RPMI8226 (cell line): Measurements from ENCODE around the gene ANKDD1A.
A peak's percentile ranks its signal among the peaks of the same experiment; 100 is the strongest.

Experiments used
- DNase-seq: peaks from one replicate; pipeline ENCODE4 v3.0.0-alpha.2; 2015

The ANKDD1A gene

DNA sequence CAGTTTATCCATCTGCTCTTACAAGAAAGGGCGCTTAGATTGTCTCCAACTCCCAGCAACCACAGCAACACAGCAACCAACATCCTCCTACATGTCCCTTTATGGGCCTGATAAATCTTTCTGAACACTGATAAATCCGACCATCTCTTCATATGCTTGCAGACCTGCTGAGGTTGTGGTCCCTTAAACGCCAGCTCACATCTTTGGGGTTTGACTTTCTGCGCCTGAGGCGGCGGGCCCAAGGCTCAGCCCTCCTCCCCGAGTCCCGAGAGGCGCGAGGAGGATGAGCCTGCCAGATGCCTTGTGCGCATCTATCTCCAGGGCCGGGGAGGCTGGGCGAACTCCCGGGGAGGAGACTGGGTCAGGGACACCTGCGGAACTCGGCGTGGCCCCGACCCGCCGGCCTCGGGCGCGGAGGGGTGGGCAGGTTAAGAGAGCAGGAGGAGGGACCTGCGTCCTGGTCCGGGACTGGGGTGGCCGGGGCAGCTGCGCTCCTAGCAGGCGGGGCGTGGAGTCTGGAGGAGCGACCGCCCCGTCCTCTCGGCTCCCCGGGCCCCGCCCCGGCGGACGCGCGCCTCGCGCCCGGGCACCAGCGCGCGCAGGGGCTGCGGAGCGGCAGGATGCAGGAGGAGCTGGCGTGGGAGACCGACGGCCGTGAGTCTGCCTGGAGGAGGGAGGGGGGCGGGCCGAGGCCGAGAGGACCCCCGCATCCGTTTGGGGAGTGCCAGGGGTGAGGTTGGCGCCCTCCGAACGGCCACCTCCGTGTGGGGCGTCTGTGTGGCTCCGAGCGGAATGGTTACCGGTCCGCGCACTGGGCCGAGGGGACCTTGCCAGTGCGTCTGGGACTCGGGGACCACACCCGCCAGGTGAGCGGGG, at the start of gene ANKDD1A:
TSS of gene ANKDD1A (plus strand) at position 592 of the 876 bp plus-strand sequence. CDS start at position 621, 29 bp downstream.
- DNase-seq = peak; percentile 86

GRCh38 chr15:64861960-64862359, 49.7 kb upstream of the ANKDD1A start:
- DNase-seq = no peak

DNA sequence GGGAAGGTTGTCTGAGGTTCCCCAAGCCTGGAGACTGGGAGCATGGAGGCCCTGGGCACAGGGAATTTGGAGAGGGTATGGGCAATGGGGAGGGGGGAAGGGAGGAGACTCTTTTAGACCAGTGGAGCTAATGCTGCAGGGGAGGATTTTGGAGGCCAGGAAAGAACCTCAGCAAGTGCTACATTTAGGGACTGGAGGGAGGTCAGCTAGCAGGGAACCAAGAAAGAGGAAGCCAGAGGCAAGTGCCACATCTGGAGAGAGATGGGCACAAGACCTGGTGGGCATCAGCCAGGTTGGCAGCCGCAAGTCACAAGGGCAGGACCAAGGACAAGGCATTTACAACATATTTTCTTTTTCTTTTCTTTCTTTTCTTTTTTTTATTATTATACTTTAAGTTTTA, 49.3 kb upstream of the ANKDD1A start:
- DNase-seq = no peak

- DNase-seq = no peak
Measured at GRCh38 chr15:64864068-64864467, 47.6 kb upstream of the ANKDD1A start.

DNA sequence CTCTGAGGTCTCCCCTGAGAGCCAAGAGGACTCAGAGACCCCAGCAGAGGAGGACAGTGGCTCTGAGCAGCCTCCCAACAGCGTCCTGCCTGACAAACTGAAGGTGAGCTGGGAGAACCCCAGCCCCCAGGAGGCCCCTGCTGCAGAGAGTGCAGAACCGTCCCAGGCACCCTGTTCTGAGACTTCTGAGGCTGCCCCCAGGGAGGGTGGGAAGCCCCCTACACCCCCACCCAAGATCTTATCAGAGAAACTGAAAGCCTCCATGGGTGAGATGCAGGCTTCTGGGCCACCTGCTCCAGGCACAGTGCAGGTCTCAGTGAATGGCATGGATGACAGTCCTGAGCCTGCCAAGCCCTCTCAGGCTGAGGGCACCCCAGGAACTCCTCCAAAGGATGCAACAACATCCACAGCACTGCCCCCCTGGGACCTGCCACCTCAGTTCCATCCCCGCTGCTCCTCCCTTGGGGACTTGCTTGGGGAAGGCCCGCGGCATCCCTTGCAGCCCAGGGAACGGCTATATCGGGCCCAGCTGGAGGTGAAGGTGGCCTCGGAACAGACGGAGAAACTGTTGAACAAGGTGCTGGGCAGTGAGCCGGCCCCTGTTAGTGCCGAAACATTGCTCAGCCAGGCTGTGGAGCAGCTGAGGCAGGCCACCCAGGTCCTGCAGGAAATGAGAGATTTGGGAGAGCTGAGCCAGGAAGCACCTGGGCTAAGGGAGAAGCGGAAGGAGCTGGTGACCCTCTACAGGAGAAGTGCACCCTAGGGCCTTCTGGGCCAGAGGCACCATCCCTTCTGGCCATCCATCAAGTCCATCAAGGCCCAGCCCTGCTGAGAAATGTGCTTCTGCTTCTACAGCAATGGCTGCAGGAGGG, 46.3 kb upstream of the ANKDD1A start:
- DNase-seq = no peak

DNA sequence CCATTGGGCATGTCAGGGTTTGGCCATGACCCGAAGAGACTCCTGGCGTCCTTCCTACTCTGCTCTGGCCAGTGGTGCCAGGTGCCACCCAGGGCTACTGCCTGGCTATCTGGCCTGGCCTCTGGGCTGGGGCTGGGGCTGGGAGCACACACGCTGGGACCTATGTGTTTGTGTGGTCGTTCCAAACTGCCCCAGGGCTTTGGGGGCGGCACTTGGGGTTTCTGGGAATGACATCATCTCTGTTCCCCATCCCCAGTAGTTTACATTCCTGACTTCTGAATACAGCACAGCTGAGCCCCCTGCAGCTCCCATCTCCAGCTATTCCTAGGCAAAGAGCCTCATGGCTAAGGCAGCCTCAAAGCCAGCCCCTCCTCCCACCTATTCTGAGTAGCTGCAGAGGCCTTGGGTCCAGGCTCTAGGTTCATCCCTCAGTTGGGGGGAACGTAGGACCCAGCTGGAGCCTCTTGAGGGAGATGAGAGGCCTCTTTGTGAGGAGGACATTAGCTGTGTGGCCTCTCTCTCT, 45.6 kb upstream of the ANKDD1A start:
- no peak for DNase-seq

DNA sequence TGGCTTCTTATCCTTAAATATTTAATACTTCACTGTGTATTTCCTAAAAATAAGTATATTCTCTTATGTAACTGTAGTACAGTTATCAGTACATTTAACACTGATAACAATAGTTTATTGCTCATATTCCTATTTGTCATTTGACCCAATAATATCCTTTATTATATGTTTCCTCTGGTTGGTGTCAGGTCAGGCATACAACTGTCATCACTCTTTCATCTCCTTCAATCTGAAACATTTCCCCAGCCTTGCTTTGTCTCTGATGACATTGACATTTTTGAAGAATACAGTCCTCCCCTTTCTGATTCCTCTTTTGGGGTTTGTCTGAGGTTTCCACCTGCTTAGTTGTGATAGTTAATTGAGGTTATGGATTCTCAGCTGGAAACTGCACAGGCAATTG, 42.2 kb upstream of the ANKDD1A start:
- no peak for DNase-seq

GRCh38 chr15:64870353-64870752, 41.3 kb upstream of the ANKDD1A start:
- DNase-seq = no peak

DNA sequence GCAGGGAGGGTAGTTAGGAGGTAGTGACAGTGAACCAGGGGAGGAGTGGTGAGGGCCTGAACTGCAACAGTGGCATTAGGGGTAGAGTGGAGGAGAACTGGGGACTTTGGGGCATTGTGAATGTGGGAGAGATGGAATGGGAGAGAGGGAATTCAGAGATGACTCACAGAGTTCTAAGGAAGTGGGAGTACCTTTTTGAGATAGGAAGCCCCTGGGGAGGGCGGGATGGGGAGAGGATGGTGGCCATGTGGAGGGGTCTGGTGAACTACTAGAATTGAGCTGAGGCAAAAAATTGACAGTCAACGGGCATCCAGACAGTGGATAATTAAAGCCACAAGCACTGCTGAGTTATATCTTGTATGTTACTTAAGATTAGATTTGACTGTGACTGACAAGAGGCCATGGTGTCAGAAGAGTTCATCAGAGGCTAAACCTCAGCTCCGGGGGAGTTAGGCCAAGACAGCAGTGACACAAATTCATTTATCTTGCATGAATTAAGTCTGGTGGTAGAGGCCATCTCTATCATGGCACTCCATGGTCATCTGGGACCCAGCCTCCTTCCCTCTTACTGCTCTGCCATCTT, 36.0 kb upstream of the ANKDD1A start:
- no peak for DNase-seq

DNA sequence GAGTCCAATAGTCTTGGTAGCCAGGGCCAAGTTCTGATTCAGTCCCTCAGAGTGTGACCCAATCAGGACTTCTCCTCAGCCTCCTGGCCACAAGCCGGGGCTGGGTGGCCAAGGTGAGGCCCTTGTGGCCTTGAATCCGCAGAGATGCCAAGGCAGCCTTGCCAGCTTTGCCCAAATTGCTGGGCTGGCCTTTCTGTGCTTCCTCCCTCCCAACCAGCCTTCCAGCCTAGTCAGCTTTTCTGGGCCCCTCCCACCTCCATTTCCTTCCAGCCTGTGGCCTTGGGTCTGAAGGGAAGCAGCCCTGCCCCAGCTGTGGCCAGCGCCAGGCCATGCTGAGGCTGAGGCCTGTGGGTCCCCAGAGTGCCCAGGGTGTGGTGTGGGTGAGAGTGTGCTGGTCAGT, 34.3 kb upstream of the ANKDD1A start:
- DNase-seq = peak; percentile 97

- no peak for DNase-seq
Measured at GRCh38 chr15:64878705-64879104, 33.0 kb upstream of the ANKDD1A start.

DNA sequence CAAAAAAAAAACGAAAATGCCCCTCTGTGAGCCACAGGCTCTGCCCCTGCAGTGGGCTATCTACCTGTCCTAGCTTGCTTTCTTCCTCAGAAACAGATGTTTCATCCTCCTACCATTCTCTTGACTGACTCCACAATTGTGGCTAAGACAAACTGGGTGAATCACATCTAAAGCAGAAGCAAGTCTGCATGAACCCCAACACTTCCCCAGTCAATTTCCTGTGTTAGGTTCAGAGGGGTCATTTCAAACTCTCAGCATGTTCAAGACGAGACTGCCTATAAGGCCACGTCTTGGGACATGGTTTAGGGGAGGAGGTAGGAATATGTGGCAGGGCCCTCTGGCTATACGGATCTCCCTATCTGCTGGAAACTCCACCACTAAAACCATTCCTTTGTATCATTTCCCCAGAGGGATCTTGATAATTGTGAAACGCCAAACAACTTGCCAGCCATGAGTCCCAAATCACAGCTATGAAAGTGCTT, 28.6 kb upstream of the ANKDD1A start:
- no peak for DNase-seq

DNA sequence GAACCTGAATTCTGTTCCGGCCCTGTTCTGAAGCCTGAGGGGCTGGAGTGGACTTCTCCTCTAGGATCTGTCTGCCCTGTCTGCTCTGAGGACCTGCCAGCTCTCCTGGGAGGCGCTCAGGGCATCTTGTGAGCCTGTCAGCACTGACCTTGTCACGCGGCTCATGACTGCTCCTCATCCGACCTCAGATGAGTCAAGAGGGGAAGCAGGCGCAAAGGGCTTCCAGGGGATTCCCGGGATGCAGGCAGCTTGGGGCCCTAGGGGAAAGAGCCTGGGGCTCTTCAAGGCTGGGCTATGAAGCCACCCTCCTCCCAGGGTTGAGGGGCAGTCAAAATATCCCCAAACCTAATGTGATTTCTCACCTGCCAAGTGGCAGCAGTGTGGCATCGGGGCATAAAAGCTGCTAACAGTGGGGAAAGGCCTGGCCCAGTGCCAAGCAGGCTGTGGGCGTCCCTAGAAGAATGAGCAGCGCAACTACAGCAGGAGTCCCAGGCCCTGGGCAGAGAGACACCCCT, 27.6 kb upstream of the ANKDD1A start:
- peak; percentile 87 for DNase-seq

GRCh38 chr15:64884679-64885078, 27.0 kb upstream of the ANKDD1A start:
- DNase-seq = no peak

DNA sequence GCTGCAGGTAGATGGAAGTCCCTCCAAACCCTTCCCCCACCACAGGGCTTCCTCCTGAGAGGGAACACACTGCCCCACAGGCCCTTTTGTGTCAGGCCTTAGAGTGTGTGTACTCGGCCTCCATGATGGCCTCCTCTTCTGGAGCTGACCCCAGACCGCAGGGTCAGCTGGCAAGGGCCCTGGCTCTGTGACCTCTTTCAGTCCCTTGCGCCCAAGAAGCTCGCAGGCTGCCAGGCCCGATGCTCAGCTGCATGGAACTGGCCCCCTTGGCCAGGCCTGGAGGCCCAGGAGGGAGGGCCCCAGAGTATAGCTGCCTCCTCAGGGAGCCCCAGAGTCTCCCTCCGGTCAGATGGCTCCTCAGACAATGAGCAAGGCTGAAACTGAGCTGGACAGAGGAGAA, 23.4 kb upstream of the ANKDD1A start:
- DNase-seq = no peak

- no peak for DNase-seq
Measured at GRCh38 chr15:64891561-64891960, 20.1 kb upstream of the ANKDD1A start.

GRCh38 chr15:64892847-64893403, 18.8 kb upstream of the ANKDD1A start:
- no peak for DNase-seq

DNA sequence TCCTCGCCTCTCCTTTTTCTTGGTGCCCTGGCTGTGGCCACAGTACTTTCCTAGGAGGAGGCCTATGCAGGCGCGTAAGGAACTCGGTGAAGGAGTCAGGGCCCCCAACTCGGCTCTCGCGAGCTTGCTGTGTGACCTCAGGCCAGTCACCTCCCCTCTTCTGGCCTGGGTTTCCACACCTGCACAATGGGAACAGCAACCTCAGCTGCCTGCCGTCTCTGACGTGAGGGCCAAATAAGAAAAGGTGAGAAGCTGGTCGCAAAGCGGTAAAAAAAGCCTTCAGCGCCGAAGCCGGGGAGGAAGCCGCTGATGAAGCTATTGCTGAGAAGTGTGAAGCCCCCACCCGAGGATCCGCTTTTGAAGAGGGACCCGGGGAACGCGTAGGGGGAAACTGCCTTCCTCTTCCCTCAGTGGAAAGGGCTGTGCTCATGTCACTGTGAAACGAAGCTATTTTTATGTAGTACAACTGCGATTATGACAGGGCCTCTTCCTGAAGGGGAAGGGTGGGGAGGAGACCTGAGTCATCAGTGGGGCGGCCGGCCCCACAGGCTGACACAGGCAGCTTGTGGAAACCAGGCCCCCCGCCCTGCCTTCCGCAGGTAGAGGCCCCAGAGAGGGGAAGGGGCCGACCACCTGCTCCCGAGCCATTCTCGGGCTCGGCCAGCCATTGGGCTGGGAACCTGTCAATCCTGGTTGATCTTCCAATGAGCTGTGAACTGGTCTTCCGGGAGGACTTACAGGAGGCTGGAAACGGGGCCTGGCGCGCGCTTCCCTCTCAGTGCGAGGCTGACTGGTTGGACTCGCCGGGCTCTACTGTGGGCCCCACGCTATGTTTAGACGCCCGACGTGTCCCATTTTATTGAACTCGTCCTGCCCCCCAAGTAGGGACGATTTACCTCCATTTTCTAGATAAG, 18.0 kb upstream of the ANKDD1A start:
- peak; percentile 100 for DNase-seq

DNA sequence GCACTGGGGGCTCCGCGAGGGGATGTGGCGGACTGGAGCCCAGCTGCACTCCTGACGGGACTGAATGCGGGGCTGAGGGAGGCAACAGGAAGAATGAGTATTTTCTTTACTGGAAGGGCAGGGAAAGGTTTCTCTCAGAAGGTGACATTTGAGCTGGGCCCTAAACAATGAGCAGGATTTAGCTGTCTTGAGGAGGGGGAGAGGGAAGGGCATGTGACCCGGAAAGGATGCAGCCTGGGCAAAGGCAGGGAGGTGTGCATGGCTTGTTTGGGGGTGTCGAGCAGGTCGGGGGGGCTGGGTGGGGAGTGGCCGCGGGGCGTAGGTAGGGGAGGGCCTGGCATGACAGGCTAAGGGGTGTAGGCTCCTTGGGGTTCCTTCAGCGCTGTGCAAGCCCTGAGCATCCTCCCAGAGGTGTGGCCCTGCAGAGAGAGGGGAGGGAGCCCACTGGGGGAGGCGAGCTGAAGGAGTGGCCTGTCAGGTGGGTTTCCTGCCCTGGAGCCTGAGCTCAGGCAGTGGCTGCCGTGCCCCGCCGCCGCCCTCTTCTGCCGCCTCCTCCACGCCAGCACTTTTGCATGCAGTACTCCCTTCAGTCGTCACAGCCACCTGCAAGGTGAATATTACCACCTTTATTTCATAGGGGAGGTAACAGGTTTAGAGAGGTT, 17.2 kb upstream of the ANKDD1A start:
- peak; percentile 96 for DNase-seq

- peak; percentile 94 for DNase-seq
Measured at GRCh38 chr15:64895285-64896065, 16.2 kb upstream of the ANKDD1A start.
